Skin of body (tissue), 3 donors: Measurements from ENCODE around the gene LRRC37A3. TPM values are rescaled to one million over a fixed set of nuclear protein-coding genes. Genes with fewer than 3 reads are reported as not detected.
"Not testable (repeated sequence)": the region's sequence is repeated elsewhere in the genome, so short reads cannot be mapped to it uniquely, and the experiment has no call there.

Experiments
- DNase-seq: peaks from one replicate; lab custom pipeline; 2025; lab: John Stamatoyannopoulos, UW
- small RNA-seq: library from RNA; depleted of rRNA; stranded (forward); fragments of <200 nt; gene quantifications from one replicate; pipeline ENCODE3, GENCODE V24; 2014; ENCODE audit warnings: low replicate concordance
- total RNA-seq: library from RNA; depleted of rRNA; stranded (reverse); fragments of >200 nt; gene quantifications from one replicate; pipeline ENCODE4 v1.2.3, GENCODE V29; 2014

LRRC37A3 gene
- total RNA-seq, 1 donor from 2014 or later, result 10.6 TPM

GRCh38 chr17:64834060-64834459 lies 85.2 kb downstream of the LRRC37A3 start:
- not testable (repeated sequence) for DNase-seq

- not testable (repeated sequence) for DNase-seq
Observed at GRCh38 chr17:64830631-64831040, 88.6 kb downstream of the LRRC37A3 start.

- not testable (repeated sequence) for DNase-seq
Observed at GRCh38 chr17:64829824-64830630, 89.3 kb downstream of the LRRC37A3 start.

GRCh38 chr17:64829068-64829467 lies 90.2 kb downstream of the LRRC37A3 start:
- DNase-seq, result not testable (repeated sequence)

- not testable (repeated sequence) for DNase-seq
Observed at GRCh38 chr17:64818904-64819303, 100.4 kb downstream of the LRRC37A3 start.

GRCh38 chr17:64815833-64816198 lies 103.5 kb downstream of the LRRC37A3 start:
- not testable (repeated sequence) for DNase-seq

GRCh38 chr17:64814993-64815832 lies 104.1 kb downstream of the LRRC37A3 start:
- DNase-seq, result not testable (repeated sequence)

GRCh38 chr17:64808178-64808977 lies 110.9 kb downstream of the LRRC37A3 start:
- DNase-seq, result not testable (repeated sequence)

Small RNA genes lying within 50 kb of the gene (small RNA-seq; reads per million reads assigned to genes)
- gene AC037487.3 (not detected), gene AC103810.6 (not detected), gene AC103810.7 (not detected), gene RDM1P4 (not detected), gene RN7SL404P (not detected), gene RNU7-115P (not detected)

Other genes starting within 250 kb of the LRRC37A3 start
- 62.6 TPM for gene GNA13, start 137.3 kb upstream of the LRRC37A3 start, total RNA-seq
- gene RGS9, start 217.9 kb upstream of the LRRC37A3 start, total RNA-seq, result 4.6 TPM